Neural cell (in vitro differentiated cells): ENCODE data around the gene NCOA3. TPM values are rescaled to one million over a fixed set of nuclear protein-coding genes. Genes with fewer than 3 reads are reported as not detected.
A peak's percentile ranks its signal among the peaks of the same experiment; 100 is the strongest.

Experiments
- H2AFZ ChIP-seq: fragments of 200-600, 300-800 bp; sonication (generic), shearing (Covaris generic); 2 replicates; pipeline ENCODE4 v1.6.0; 2014; ENCODE audit warnings: low read depth, mild to moderate bottlenecking, antibody characterized with exemption, low read length, moderate library complexity
- H3F3A ChIP-seq: fragments of 200-600 bp; shearing (Covaris generic); 2 replicates; pipeline ENCODE4 v1.6.1; 2016; ENCODE audit warnings: mild to moderate bottlenecking, moderate library complexity, mixed read lengths, antibody characterized with exemption, low read length; ENCODE audit not compliant: insufficient read depth, poor library complexity, severe bottlenecking
- H3K27ac ChIP-seq: fragments of 200-600, 300-800 bp; sonication (generic), shearing (Covaris generic); 2 replicates; pipeline ENCODE4 v1.5.1; 2014; ENCODE audit warnings: mild to moderate bottlenecking, low read length, moderate library complexity
- H3K27me3 ChIP-seq: fragments of 300-800, 200-600 bp; sonication (generic), shearing (Covaris generic); 2 replicates; pipeline ENCODE4 v1.6.0; 2014; ENCODE audit warnings: mild to moderate bottlenecking, low read depth, low read length, moderate library complexity; ENCODE audit not compliant: insufficient read depth
- H3K36me3 ChIP-seq: fragments of 300-800, 200-600 bp; sonication (generic), shearing (Covaris generic); 2 replicates; pipeline ENCODE4 v1.5.1; 2014; ENCODE audit warnings: mild to moderate bottlenecking, antibody characterized with exemption, low read length, moderate library complexity; ENCODE audit not compliant: insufficient read depth
- H3K4me2 ChIP-seq: fragments of 300-800, 200-600 bp; sonication (generic), shearing (Covaris generic); 2 replicates; pipeline ENCODE4 v1.6.0; 2014; ENCODE audit warnings: mild to moderate bottlenecking, low read length
- H3K4me3 ChIP-seq: fragments of 300-800, 200-600 bp; sonication (generic), shearing (Covaris generic); 2 replicates; pipeline ENCODE4 v1.5.1; 2014; ENCODE audit warnings: mild to moderate bottlenecking, low read length, moderate library complexity
- H3K79me2 ChIP-seq: fragments of 200-600 bp; shearing (Covaris generic); replicated peaks from 2 replicates; pipeline ENCODE4 v1.6.0; 2014; ENCODE audit warnings: mild to moderate bottlenecking, low read length, moderate library complexity; ENCODE audit not compliant: insufficient read depth
- H3K9ac ChIP-seq: fragments of 300-800, 200-600 bp; sonication (generic), shearing (Covaris generic); 2 replicates; pipeline ENCODE4 v1.6.1; 2016; ENCODE audit warnings: mild to moderate bottlenecking, low read length, mixed read lengths
- H3K9me2 ChIP-seq: fragments of 200-600 bp; shearing (Covaris generic); 2 replicates; pipeline ENCODE4 v1.6.1; 2016; ENCODE audit warnings: mild to moderate bottlenecking, low read length, mixed read lengths; ENCODE audit not compliant: insufficient read depth
- H3K9me3 ChIP-seq: fragments of 200-600, 300-800 bp; sonication (generic), shearing (Covaris generic); 2 replicates; pipeline ENCODE4 v1.6.1; 2016; ENCODE audit warnings: mild to moderate bottlenecking, mixed run types, low read length, moderate library complexity, mixed read lengths
- H4K20me1 ChIP-seq: fragments of 200-600 bp; shearing (Covaris generic); 2 replicates; pipeline ENCODE4 v1.6.1; 2016; ENCODE audit warnings: mild to moderate bottlenecking, mixed run types; ENCODE audit not compliant: insufficient read depth
- EP300 ChIP-seq: fragments of 450-650 bp; conservative IDR thresholded peaks from 2 replicates; pipeline ENCODE4 v1.6.1; 2014; ENCODE audit warnings: antibody characterized with exemption, mild to moderate bottlenecking, moderate library complexity; ENCODE audit not compliant: poor library complexity, severe bottlenecking
- EZH2 ChIP-seq: fragments of 200-600, 300-800 bp; shearing (Covaris generic), sonication (generic); IDR thresholded peaks from 2 replicates; pipeline ENCODE4 v1.6.1; 2014; ENCODE audit warnings: antibody characterized with exemption, low read length, borderline replicate concordance, mild to moderate bottlenecking; ENCODE audit not compliant: insufficient read depth, poor library complexity, severe bottlenecking
- MXI1 ChIP-seq: fragments of 450-650 bp; conservative IDR thresholded peaks from 2 replicates; pipeline ENCODE4 v1.6.1; 2014; ENCODE audit warnings: antibody characterized with exemption, mild to moderate bottlenecking; ENCODE audit not compliant: poor library complexity, severe bottlenecking
- POLR2AphosphoS5 ChIP-seq: IDR thresholded peaks from 2 replicates; pipeline ENCODE4 v1.6.1; 2012
- RAD21 ChIP-seq: fragments of 450-650 bp; conservative IDR thresholded peaks from 2 replicates; pipeline ENCODE4 v1.6.1; 2014; ENCODE audit warnings: antibody characterized with exemption, mild to moderate bottlenecking, moderate library complexity
- SMC3 ChIP-seq: fragments of 450-650 bp; conservative IDR thresholded peaks from 2 replicates; pipeline ENCODE4 v1.6.1; 2014; ENCODE audit warnings: antibody characterized with exemption, mild to moderate bottlenecking, moderate library complexity; ENCODE audit not compliant: poor library complexity
- TAF1 ChIP-seq: IDR thresholded peaks from 2 replicates; pipeline ENCODE4 v1.6.1; 2012; ENCODE audit warnings: low read depth
- polyA plus RNA-seq: library from polyadenylated mRNA; depleted of rRNA; stranded (reverse); fragments of >200 nt; gene quantifications from 2 replicates; pipeline ENCODE4 v1.2.3, GENCODE V29; 2014
- TF ChIP-seq, protein P1 (sequence below): IDR thresholded peaks from 2 replicates; pipeline ENCODE4 v1.6.1; 2012; ENCODE audit warnings: borderline replicate concordance
- TF ChIP-seq, protein P2 (sequence below): fragments of 450-650 bp; IDR thresholded peaks from 2 replicates; pipeline ENCODE4 v1.5.1; 2014; ENCODE audit warnings: antibody characterized with exemption, mild to moderate bottlenecking, moderate library complexity; ENCODE audit not compliant: poor library complexity, severe bottlenecking

NCOA3 gene
- polyA plus RNA-seq, 1 donor from 2014 or later = 14.2 TPM

GRCh38 chr20:47620808-47621805 lies 119.4 kb downstream of the NCOA3 start:
- Histone ChIP-seq H4K20me1 (no peaks in the 10 kb centered on the region), H3K27me3 (no peaks in the 10 kb centered on the region), H3K36me3 (no peaks in the 10 kb centered on the region), H3K79me2 (no peaks in the 10 kb centered on the region), H2AFZ (no peak overlapping the region), H3K4me3 (no peak overlapping the region), H3K9ac (no peak overlapping the region), H3K27ac (no peak overlapping the region), H3K9me3 (no peaks in the 10 kb centered on the region), H3K9me2 (no peaks in the 10 kb centered on the region), H3K4me2 (no peak overlapping the region), H3F3A (no peaks in the 10 kb centered on the region)
- TF ChIP-seq, protein P1, sequence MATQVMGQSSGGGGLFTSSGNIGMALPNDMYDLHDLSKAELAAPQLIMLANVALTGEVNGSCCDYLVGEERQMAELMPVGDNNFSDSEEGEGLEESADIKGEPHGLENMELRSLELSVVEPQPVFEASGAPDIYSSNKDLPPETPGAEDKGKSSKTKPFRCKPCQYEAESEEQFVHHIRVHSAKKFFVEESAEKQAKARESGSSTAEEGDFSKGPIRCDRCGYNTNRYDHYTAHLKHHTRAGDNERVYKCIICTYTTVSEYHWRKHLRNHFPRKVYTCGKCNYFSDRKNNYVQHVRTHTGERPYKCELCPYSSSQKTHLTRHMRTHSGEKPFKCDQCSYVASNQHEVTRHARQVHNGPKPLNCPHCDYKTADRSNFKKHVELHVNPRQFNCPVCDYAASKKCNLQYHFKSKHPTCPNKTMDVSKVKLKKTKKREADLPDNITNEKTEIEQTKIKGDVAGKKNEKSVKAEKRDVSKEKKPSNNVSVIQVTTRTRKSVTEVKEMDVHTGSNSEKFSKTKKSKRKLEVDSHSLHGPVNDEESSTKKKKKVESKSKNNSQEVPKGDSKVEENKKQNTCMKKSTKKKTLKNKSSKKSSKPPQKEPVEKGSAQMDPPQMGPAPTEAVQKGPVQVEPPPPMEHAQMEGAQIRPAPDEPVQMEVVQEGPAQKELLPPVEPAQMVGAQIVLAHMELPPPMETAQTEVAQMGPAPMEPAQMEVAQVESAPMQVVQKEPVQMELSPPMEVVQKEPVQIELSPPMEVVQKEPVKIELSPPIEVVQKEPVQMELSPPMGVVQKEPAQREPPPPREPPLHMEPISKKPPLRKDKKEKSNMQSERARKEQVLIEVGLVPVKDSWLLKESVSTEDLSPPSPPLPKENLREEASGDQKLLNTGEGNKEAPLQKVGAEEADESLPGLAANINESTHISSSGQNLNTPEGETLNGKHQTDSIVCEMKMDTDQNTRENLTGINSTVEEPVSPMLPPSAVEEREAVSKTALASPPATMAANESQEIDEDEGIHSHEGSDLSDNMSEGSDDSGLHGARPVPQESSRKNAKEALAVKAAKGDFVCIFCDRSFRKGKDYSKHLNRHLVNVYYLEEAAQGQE = no peak
- TF ChIP-seq, protein P2, sequence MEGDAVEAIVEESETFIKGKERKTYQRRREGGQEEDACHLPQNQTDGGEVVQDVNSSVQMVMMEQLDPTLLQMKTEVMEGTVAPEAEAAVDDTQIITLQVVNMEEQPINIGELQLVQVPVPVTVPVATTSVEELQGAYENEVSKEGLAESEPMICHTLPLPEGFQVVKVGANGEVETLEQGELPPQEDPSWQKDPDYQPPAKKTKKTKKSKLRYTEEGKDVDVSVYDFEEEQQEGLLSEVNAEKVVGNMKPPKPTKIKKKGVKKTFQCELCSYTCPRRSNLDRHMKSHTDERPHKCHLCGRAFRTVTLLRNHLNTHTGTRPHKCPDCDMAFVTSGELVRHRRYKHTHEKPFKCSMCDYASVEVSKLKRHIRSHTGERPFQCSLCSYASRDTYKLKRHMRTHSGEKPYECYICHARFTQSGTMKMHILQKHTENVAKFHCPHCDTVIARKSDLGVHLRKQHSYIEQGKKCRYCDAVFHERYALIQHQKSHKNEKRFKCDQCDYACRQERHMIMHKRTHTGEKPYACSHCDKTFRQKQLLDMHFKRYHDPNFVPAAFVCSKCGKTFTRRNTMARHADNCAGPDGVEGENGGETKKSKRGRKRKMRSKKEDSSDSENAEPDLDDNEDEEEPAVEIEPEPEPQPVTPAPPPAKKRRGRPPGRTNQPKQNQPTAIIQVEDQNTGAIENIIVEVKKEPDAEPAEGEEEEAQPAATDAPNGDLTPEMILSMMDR = peak; percentile 81
- TF ChIP-seq RAD21 (peak; percentile 86), SMC3 (peak; percentile 86)

DNA sequence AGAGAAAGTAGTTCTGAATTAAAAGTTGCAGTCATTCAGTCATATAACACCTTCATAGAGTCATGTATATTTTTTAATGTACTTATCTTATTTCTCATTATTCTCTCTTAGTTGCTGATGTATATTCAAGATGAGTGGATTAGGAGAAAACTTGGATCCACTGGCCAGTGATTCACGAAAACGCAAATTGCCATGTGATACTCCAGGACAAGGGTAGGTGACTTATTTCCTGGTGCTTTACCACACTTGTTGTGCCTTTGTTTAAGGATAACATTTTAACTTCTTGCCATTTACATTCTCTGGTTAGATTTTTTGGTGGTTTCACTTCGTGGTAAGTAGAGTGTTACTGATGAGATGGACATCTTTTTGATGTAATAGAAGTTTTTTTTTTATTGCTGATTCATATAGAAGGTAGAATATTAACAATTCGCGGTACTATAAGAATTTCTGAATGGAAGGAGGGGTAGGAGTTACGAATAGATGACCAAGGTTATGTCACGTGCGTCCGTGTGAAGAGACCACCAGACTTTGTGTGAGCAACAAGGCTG lies 120.5 kb downstream of the NCOA3 start:
- no peaks in the 10 kb centered on the region for H3K27me3 ChIP-seq
- no peak overlapping the region for H2AFZ ChIP-seq
- no peak overlapping the region for H3K4me2 ChIP-seq
- no peak overlapping the region for H3K27ac ChIP-seq
- H3K36me3 ChIP-seq = no peaks in the 10 kb centered on the region
- no peak for TF ChIP-seq SMC3
- TF ChIP-seq TAF1 = no peak
- TF ChIP-seq EZH2 = no peak
- no peak for TF ChIP-seq MXI1
- TF ChIP-seq EP300 = no peak
- TF ChIP-seq POLR2AphosphoS5 = no peak
- TF ChIP-seq RAD21 = no peak
- TF ChIP-seq, protein P2 = no peak
- TF ChIP-seq, protein P1 = no peak
- no peaks in the 10 kb centered on the region for H4K20me1 ChIP-seq
- H3K9ac ChIP-seq = no peak overlapping the region
- no peaks in the 10 kb centered on the region for H3K9me2 ChIP-seq
- no peaks in the 10 kb centered on the region for H3K79me2 ChIP-seq
- no peak overlapping the region for H3K4me3 ChIP-seq
- H3F3A ChIP-seq = no peaks in the 10 kb centered on the region
- no peaks in the 10 kb centered on the region for H3K9me3 ChIP-seq
